NCI-H2196 (cell line): ENCODE data around the gene NAP1L2.
A peak's percentile ranks its signal among the peaks of the same experiment; 100 is the strongest.
"Not testable (repeated sequence)": the region's sequence is repeated elsewhere in the genome, so short reads cannot be mapped to it uniquely, and the experiment has no call there.

Experiments used
- DNase-seq: peaks from one replicate; lab custom pipeline; 2025; ENCODE audit not compliant: unreplicated experiment; lab: John Stamatoyannopoulos, UW

Gene NAP1L2, protein sequence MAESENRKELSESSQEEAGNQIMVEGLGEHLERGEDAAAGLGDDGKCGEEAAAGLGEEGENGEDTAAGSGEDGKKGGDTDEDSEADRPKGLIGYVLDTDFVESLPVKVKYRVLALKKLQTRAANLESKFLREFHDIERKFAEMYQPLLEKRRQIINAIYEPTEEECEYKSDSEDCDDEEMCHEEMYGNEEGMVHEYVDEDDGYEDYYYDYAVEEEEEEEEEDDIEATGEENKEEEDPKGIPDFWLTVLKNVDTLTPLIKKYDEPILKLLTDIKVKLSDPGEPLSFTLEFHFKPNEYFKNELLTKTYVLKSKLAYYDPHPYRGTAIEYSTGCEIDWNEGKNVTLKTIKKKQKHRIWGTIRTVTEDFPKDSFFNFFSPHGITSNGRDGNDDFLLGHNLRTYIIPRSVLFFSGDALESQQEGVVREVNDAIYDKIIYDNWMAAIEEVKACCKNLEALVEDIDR

DNA sequence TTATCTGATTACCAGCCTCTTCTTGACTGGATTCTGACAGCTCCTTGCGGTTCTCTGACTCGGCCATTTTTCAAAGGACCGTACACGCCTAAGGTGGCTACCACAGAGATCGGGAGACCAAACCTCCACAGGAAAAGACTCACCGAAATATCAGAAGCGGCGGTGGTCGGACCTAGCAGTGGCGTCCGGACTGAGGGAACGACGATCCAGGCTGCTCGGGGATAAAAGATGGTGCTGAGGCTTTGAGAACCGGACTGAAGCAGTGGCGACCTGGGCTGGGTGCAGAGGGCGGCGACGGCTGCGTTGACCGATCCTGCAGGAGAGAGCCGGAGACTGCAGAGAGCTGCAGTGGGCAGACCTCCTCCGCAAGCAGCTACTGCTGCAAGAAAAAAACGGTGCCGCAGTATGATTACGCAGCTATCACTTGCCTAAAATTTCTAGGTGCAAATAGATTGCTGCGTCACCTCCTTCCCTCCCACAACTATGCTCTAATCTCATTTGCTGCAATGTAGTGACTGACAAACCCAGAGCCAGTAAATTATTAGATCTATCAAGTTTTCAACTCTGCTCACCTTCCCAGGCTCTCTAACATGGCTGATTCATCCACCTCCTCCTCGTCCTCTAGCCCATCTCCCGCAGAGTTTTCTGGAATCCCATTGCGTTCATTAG is at the start of gene NAP1L2:
Gene NAP1L2 (minus strand): TSS at position 426 of the 669 bp plus-strand sequence. CDS start 359 bp downstream, at position 67.
- DNase-seq: no peak

DNA sequence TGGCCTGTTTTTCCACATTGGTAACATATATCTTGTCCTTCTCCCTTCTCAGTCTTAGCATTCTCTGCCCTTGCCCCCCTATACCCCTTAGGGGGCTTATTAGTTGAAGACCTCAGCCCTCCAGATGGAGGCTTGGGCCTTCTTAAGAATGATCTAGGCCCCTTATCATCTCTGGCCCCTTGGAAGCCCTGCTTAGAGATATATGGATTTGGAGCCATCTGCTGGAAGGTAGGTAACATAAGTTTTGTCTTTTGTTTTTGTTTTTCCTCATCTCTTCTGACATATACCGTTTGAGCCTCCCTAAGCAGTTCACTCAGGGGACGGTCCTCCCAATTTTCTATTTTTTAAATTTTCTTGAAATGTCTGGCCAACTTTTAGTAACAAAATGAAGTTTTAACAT is 48.3 kb upstream of the NAP1L2 start:
- peak; percentile 10 for DNase-seq

DNA sequence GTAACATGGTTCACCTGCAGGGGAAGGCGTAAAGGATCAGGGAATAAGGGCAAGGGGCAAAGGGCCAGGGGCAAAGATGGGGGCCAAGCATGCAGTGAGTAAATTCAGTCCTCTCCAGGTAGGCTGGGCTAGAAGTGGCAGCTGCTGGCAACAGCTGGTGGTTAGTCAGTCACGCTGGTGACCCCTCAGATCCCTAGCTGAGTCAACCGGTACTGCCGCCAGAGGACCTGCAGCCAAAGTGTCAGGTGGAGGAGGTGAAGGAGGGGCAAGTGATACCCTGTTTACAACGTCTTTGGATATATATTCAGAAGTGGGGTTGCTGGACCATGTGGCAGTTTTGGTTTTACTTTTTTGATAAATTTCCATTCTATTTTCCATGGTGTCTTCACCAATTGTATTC is 24.6 kb upstream of the NAP1L2 start:
- DNase-seq: no peak

DNA sequence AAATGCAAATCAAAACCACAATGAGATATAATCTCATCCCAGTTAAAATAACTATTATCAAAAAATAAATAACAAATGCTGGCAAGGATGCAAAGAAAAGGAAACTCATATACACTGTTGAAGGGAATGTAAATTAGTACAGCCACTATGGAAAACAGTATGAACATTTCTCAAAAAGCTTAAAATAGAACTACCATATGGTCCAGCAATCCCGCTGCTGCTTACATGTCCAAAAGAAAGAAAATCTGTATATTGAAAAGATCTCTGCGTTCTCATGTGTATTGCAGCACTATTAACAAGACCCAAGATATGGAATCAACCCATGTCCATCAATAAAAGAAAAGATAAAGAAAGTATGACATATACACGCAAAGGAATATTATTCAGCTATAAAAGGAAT is 3.0 kb upstream of the NAP1L2 start:
- no peak for DNase-seq

DNA sequence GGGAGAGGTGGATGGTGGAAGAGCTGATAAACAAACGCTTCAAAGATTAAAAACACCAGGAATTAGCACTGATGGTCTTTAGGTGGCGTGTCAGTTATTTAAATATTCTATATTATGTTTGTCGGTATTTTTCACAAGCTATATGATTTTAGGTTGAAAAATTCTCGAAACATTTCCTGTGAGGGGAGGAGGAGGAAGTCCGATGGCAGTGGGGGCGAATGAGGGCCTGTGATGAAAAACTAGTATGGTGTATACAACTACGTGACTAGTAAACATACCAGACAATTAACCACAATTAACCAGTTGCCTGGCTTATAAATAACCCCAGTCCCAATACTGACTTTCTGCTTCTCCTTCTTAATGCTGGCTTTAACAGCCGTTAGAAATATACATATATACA is 595 bp upstream of the NAP1L2 start:
- DNase-seq: no peak

DNA sequence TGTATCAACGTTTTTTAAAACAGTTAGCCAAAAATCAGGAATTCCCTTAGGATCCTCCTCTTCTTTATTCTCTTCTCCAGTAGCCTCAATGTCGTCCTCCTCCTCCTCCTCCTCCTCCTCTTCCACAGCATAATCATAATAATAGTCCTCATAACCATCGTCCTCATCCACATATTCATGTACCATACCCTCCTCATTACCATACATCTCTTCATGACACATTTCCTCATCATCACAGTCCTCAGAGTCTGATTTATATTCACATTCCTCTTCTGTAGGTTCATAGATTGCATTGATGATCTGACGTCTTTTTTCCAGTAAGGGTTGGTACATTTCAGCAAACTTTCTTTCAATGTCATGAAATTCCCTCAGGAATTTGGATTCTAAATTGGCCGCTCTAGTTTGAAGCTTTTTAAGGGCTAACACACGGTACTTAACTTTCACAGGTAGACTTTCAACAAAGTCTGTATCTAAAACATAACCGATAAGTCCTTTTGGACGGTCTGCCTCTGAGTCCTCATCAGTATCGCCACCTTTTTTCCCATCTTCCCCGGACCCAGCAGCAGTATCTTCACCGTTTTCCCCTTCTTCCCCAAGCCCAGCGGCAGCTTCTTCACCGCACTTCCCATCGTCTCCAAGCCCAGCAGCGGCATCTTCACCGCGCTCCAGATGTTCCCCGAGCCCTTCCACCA is 771 bp downstream of the NAP1L2 start:
- DNase-seq: no peak

DNA sequence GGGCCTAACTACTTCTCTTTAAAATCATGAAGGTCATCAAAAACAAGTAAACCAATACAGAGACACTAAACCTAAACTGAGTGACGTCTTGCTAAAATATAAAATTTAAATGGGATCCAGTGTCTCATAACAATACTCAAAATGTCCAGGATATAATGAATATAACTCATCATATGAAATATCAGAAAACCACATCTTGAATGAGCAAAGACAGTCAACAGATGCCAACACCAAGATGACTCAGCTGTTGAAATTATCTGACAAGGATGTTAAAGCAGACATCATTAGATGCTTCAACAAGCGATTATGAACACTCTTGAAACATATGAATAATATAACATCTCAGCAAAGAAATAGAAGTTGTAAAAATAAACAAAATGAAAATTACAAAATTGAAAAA is 8.3 kb downstream of the NAP1L2 start:
- no peak for DNase-seq

DNA sequence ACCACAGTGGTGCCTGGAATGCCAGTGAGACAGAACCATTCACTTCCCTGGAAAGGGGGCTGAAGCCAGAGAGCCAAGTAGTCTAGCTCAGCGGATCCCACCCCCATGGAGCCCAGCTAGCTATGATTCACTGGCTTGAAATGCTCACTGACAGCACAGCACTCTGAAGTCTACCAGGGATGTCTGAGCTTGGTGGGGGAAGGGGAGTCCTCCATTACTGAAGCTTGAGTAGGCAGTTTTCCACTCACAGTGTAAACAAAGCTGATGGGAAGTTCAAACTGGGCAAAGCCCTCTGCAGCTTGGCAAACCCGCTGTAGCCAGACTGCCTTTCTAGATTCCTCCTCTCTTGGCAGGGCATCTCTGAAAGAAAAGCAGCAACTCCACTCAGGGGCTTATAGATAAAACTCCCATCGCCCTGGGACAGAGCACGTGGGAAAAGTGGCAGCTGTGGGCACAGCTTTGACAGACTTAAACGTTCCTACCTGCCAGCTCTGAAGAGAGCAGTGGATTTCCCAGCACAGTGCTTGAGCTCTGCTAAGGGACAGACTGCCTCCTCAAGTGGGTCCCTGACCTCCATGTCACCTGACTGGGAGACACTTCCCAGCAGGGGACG is 32.0 kb downstream of the NAP1L2 start:
- DNase-seq: no peak

DNA sequence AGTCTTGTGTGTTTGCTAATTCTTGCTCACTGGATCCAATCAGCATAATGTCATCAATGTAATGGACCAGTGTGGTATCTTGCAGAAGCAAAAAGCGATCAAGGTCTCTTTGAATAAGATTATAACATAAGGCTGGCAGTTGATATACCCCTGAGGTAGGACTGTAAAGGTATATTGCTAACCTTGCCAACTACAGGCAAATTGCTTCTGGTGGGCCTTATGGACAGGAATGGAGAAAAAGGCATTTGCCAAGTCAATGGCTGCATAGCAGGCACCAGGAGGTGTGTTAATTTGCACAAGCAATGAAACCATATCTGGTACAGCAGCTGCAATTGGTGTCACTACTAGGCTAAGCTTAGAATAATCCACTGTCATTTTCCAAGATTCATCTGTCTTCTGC is 45.7 kb downstream of the NAP1L2 start:
- not testable (repeated sequence) for DNase-seq
